BE2C (cell line): Measurements from ENCODE around the gene UNK.
"Not testable (repeated sequence)": the region's sequence is repeated elsewhere in the genome, so short reads cannot be mapped to it uniquely, and the experiment has no call there.

Experiments used
- DNase-seq: peaks from one replicate; pipeline ENCODE4 v3.0.0-alpha.2; 2020
- H3K27me3 ChIP-seq: fragments of 250-450 bp; sonication (Bioruptor Pico); 2 replicates; pipeline ENCODE4 v1.5.1; 2020; ENCODE audit warnings: mild to moderate bottlenecking
- H3K36me3 ChIP-seq: fragments of 250-450 bp; sonication (Bioruptor Pico); 2 replicates; pipeline ENCODE4 v1.5.1; 2020; ENCODE audit warnings: mild to moderate bottlenecking
- H3K4me1 ChIP-seq: fragments of 250-450 bp; sonication (Bioruptor Pico); 2 replicates; pipeline ENCODE4 v1.5.1; 2020
- H3K4me3 ChIP-seq: 2 replicates; pipeline ENCODE4 v1.5.1; 2011; ENCODE audit warnings: low read depth, low read length
- H3K9me3 ChIP-seq: fragments of 250-450 bp; sonication (Bioruptor Pico); 2 replicates; pipeline ENCODE4 v1.5.1; 2020
- CTCF ChIP-seq: IDR thresholded peaks from 2 replicates; pipeline ENCODE4 v1.5.1; 2012; ENCODE audit warnings: mild to moderate bottlenecking, low read depth, low read length

Gene UNK

DNA sequence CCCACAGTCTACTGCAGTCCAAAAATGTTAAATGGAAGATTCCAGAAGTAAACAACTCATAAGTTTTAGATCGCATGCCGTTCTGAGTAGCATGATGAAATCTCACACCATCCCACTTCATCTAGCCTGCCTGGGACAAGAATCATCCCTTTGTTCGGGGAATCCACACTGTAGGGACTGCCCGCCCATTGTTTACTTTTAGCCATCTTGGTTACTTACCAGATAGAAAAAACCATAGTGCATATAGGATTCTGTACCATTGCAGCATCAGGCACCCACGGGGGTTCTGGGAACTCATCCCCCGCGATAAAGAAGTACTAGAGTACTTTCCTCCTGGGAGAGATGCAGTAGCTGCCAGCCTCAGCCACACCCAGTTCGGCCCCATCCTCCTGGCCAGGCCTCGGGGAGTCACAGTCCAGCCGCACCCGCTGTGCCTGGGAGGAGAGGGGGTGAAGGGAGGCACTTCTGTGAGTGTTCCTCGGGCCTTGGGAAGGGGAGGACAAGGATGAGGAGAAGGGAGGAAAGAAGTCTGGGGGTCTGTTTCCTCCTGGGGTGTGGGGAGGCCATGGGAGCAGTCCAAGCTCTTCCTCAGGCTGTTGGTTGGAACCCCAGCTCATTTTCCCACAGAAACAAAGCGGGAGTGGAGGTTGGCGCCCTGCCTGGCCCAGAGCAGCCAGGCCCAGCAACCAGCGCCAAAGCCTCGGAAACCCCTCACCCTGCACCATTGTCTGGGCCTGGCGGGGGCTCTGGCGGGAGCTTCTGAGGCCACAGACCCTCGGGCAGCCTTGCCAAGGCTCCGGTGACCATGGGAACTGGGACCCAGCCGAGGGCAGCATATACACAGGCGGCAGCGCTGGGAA, 84.9 kb downstream of the UNK start:
- Histone ChIP-seq H3K27me3 (no peaks in the 10 kb centered on the region), H3K4me1 (no peaks in the 10 kb centered on the region; the same call in 1 of the 2 replicates), H3K36me3 (no peaks in the 10 kb centered on the region), H3K9me3 (no peaks in the 10 kb centered on the region), H3K4me3 (no peak overlapping the region)
- TF ChIP-seq CTCF = no peak
- no peak for DNase-seq

GRCh38 chr17:75870228-75870627, 85.6 kb downstream of the UNK start:
- H3K4me3 ChIP-seq, H3K4me1 ChIP-seq, H3K36me3 ChIP-seq, H3K27me3 ChIP-seq, DNase-seq, H3K9me3 ChIP-seq: not testable (repeated sequence)

GRCh38 chr17:75872434-75873351, 88.1 kb downstream of the UNK start:
- no peaks in the 10 kb centered on the region for H3K36me3 ChIP-seq
- H3K4me3 ChIP-seq = no peak overlapping the region
- TF ChIP-seq CTCF = no peak
- peaks cover under 1% of the 10 kb centered on the region for H3K27me3 ChIP-seq
- no peak for DNase-seq
- H3K4me1 ChIP-seq = peaks cover 9% of the 10 kb centered on the region
- no peaks in the 10 kb centered on the region for H3K9me3 ChIP-seq

- Histone ChIP-seq H3K27me3 (peaks cover 9% of the 10 kb centered on the region), H3K4me3 (no peak overlapping the region), H3K36me3 (no peaks in the 10 kb centered on the region), H3K4me1 (peaks cover 9% of the 10 kb centered on the region), H3K9me3 (no peaks in the 10 kb centered on the region)
- DNase-seq = no peak
- TF ChIP-seq CTCF = no peak
These were observed 89.1 kb downstream of the UNK start for GRCh38 chr17:75873587-75874322.

DNA sequence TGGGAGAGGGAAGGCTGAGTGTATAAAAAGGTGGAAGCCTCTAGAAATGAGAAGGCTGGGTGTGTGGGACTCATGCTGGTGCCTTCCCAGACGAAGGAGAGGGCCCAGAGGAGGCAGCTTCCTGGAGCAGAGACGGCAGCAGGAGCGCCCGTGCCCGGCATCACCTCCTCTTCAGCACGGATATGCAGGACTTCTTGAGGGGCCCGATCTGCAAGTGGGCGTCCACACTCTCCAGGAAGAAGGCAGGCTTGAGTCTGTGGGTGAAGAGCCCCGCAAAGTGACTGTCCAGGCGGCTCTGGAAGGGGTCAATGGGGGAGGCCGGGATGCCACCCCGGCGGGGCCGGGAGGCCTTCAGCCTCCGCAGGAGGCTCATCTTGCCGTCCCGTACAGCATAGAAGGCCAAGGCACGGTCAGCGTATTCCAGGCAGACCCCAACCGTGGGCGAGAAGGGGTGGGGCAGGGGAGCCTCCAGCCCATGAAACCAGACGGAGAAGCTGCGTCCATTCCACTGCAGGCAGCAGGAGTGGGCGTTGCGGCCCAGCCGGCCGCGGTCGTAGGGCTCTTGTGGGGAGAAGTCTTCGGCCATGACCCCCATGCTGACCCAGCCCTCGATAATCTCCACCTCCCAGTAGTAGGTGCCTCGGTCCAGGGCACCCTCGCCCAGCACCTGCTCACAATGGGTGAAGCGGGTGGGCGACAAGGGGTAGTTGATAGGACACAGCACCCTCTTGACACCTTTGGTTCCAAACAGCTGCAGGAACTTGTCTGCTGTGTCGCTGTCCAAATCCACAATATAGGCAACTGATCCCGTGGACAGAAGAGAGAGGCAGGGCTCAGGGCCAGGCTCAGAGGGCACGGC, 89.9 kb downstream of the UNK start:
- Histone ChIP-seq H3K9me3 (no peaks in the 10 kb centered on the region), H3K4me1 (peaks cover 9% of the 10 kb centered on the region), H3K36me3 (no peaks in the 10 kb centered on the region), H3K4me3 (no peak overlapping the region), H3K27me3 (peaks cover 15% of the 10 kb centered on the region)
- DNase-seq = no peak
- TF ChIP-seq CTCF = no peak
